Immature natural killer cell (primary cell): Measurements from ENCODE around the gene KRTCAP3. TPM values are rescaled to one million over a fixed set of nuclear protein-coding genes. Genes with fewer than 3 reads are reported as not detected.

Experiments
- DNase-seq, 3 donors: peaks; one replicate each; pipeline ENCODE4 v3.0.0; 2022; ENCODE audit warnings: mixed read lengths in 1 of 3
- H3K27ac Mint-ChIP-seq, 6 donors: one replicate each; pipeline ENCODE4 v1.8.0; 2020; ENCODE audit warnings: mixed read lengths in 6 of 6, mild to moderate bottlenecking in 5 of 6, inconsistent platforms in 4 of 6, moderate library complexity in 3 of 6
- H3K27me3 Mint-ChIP-seq, 3 donors: one replicate each; pipeline ENCODE4 v1.8.0; 2020 to 2021; ENCODE audit warnings: low read depth in 3 of 3, mild to moderate bottlenecking in 3 of 3, mixed read lengths in 3 of 3, moderate library complexity in 3 of 3, inconsistent platforms in 1 of 3
- H3K36me3 Mint-ChIP-seq, 3 donors: one replicate each; pipeline ENCODE4 v1.8.0; 2020; ENCODE audit warnings: mixed read lengths in 3 of 3, inconsistent platforms in 2 of 3, mild to moderate bottlenecking in 2 of 3
- H3K4me1 Mint-ChIP-seq, 2 donors: one replicate each; pipeline ENCODE4 v1.8.0; 2020; ENCODE audit warnings: inconsistent platforms in 2 of 2, mild to moderate bottlenecking in 2 of 2, mixed read lengths in 2 of 2, moderate library complexity in 1 of 2
- H3K4me3 Mint-ChIP-seq, 5 donors: one replicate each; pipeline ENCODE4 v1.8.0; 2020; ENCODE audit warnings: mild to moderate bottlenecking in 5 of 5, mixed read lengths in 5 of 5, inconsistent platforms in 3 of 5, moderate library complexity in 3 of 5
- H3K9me3 Mint-ChIP-seq, 6 donors: one replicate each; pipeline ENCODE4 v1.8.0; 2020; ENCODE audit warnings: mild to moderate bottlenecking in 6 of 6, mixed read lengths in 6 of 6, inconsistent platforms in 4 of 6, moderate library complexity in 3 of 6
- polyA plus RNA-seq, 3 donors: library from polyadenylated mRNA; unstranded; fragments of 300-500 nt; fragmentation: Illumina TruSeq; gene quantifications; one replicate each; pipeline ENCODE4 v1.2.3, GENCODE V29; 2021

Gene KRTCAP3
- polyA plus RNA-seq, 3 donors from 2014 or later = 0.63 TPM; not detected in 2

DNA sequence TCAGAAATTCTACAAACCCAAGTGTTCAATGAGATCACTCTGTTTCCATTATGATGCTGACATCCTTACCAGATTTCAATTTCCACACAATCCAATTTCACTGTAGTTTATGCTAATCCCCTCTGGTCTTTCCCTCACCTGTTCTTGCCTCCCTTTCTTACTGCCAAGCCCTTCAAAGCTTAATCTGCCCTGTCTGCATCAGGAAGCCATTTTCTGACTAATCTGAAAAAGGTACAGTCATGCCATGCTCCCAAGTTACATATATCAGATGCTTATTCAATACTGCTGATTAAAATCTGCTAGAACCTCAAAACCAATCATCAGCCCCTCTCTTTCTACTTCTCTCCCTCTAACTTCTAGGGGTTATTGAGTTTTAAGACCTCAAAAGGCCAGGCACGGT is 8.9 kb downstream of the KRTCAP3 start:
- H3K4me1 Mint-ChIP-seq = no peaks in the 10 kb centered on the region
- peaks cover 0 to 3% (median 2%) of the 10 kb centered on the region in 3 donors for H3K27me3 Mint-ChIP-seq
- H3K27ac Mint-ChIP-seq = no peak overlapping the region
- H3K4me3 Mint-ChIP-seq = no peak overlapping the region
- H3K36me3 Mint-ChIP-seq = peaks cover 12 to 50% (median 38%) of the 10 kb centered on the region in 3 donors
- no peaks in the 10 kb centered on the region for H3K9me3 Mint-ChIP-seq
- no peak for DNase-seq

DNA sequence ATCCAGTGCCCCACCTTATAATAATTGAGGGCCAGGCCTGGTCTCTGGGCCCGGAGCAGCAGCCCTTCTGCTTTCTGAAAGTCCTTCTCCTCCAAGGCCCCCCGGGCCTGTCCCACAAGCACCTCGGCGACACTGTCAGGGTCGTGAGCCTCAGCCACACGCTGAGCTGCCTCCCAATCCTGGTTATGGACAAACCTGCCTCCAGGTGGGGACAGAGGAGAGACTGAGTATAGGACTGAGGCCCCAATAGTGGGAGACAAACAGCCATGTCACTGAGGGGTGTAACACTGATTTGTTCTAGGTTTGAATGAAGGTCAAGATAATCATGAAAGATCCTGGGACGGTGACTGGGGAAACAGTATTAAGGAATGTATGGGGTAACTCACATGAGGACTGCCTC is 11.8 kb downstream of the KRTCAP3 start:
- Mint-ChIP-seq H3K9me3 (no peaks in the 10 kb centered on the region), H3K36me3 (peaks cover 9 to 47% (median 39%) of the 10 kb centered on the region in 3 donors), H3K27me3 (peaks cover 0 to 3% (median 0%) of the 10 kb centered on the region in 3 donors), H3K27ac (no peak overlapping the region), H3K4me3 (no peak overlapping the region), H3K4me1 (no peaks in the 10 kb centered on the region)
- DNase-seq = no peak

DNA sequence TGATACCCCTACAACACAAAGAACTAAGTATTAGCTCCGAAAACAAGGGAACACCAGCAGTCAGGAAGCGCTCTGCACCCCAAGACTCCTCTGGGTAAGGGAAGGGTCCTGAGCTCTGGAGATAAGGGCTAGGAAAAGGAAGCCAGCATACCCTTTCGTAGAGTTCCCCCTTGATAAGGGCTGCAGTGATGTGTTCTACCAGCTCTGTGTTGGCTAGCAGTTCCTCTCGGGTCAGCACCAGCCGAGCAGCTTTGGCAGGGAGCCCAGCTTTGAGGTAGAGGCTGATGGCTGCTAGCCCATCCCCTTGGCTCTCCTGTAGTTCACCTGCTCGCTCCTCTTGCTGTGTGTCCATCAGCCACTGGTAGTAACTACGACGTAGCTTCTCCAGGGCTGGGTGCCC is 18.9 kb downstream of the KRTCAP3 start:
- Mint-ChIP-seq H3K27me3 (peaks cover 0 to 1% (median 0%) of the 10 kb centered on the region in 3 donors), H3K4me1 (no peaks in the 10 kb centered on the region), H3K27ac (no peak overlapping the region), H3K4me3 (no peak overlapping the region), H3K9me3 (no peaks in the 10 kb centered on the region), H3K36me3 (peaks cover 19 to 55% (median 24%) of the 10 kb centered on the region in 3 donors)
- DNase-seq = no peak

DNA sequence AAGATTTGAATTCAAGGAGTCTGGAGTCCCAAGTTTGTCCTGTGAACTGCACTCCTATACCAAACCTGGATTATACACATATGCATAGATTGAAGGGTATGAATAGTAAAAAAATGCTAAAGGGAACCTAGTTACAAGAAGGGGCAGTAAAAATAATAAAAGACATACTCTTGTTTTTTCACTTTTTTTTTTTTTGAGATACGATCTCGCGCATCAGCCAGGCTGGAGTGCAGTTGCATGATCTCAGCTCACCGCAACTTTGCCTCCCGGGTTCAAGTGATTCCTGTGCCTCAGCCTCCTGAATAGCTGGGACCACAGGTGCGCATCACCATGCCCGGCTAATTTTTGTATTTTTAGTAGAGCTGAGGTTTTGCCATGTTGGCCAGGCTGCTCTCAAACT is 22.3 kb downstream of the KRTCAP3 start:
- Mint-ChIP-seq H3K27ac (no peak overlapping the region), H3K4me1 (no peaks in the 10 kb centered on the region), H3K27me3 (no peaks in the 10 kb centered on the region), H3K9me3 (no peaks in the 10 kb centered on the region), H3K36me3 (peaks cover 10 to 36% (median 19%) of the 10 kb centered on the region in 3 donors), H3K4me3 (no peak overlapping the region)
- DNase-seq = no peak

DNA sequence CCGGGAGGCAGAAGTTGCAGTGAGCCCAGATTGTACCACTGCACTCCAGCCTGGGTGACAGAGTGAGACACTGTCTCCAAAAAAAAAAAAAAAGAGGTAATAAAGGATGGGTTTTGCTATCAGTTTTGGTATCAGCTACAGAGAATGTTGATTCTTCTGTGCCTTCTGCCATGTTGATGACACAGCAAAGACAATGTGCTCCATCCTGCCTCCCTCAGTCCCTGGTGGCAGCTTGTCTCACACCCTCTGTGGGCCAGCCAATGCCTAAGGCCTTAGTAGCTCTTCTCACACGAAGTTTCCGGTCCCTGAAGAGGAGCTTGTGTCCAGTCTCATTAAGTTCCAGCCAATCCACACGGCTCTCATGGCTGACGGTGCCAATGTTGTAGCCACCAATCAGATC is 29.8 kb downstream of the KRTCAP3 start:
- Mint-ChIP-seq H3K27ac (no peak overlapping the region), H3K27me3 (no peaks in the 10 kb centered on the region), H3K36me3 (peaks cover 26 to 42% (median 29%) of the 10 kb centered on the region in 3 donors)

DNA sequence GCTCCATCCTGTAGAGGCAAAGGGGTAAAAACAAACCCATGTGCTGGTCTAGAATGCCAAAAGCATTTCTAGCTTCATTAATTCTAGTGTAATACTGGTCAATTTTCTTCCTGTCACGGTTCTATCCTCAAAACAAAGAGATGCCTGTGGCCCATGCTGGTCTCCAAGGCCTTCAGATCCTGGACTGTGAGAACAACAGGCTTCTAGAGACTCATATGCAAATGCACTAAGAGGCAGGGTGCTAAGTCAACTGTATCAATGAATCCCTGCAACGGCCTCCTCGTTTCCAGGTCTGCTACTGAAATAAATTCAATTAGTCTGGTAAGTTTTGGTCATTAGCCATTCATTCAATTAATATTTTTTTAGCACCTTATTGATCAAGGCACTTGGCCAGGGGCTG is 43.3 kb downstream of the KRTCAP3 start:
- H3K27ac Mint-ChIP-seq = peak overlapping the region in 4 of 6 donors; percentile 18 to 68 (median 30)
- H3K4me1 Mint-ChIP-seq = peaks cover 19 to 20% of the 10 kb centered on the region in 2 donors
- peaks cover 11 to 34% (median 12%) of the 10 kb centered on the region in 3 donors for H3K36me3 Mint-ChIP-seq
- no peak for DNase-seq
- H3K27me3 Mint-ChIP-seq = peaks cover 6 to 12% (median 12%) of the 10 kb centered on the region in 3 donors
- H3K9me3 Mint-ChIP-seq = no peaks in the 10 kb centered on the region
- H3K4me3 Mint-ChIP-seq = no peak overlapping the region

More for the DNA sequence above, 29.8 kb downstream of the KRTCAP3 start:
- H3K4me1 Mint-ChIP-seq = no peaks in the 10 kb centered on the region
- no peak overlapping the region for H3K4me3 Mint-ChIP-seq
- no peak for DNase-seq
- H3K9me3 Mint-ChIP-seq = no peaks in the 10 kb centered on the region

DNA sequence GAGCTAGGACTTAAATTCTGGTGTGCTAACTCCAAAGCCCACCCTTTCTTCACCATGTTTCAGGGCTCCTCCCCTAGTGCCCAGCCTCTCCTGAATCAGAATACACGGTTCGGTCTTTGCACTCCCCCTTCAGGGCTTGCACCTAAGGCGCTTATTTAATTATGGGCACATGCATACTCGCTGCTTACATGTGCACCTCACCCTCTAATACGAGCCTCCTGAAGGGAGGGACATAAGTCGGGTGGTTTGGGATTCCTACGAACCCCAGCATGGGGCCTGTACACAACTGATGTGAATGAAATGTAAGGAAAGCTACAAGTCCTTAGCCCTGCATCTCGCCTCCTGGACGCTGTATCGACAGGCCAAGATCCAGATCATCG is 46.9 kb downstream of the KRTCAP3 start:
- Mint-ChIP-seq H3K4me1 (peaks cover 20 to 24% of the 10 kb centered on the region in 2 donors), H3K9me3 (peaks cover 0 to 2% (median 0%) of the 10 kb centered on the region in 6 donors), H3K27me3 (peaks cover 10 to 21% (median 19%) of the 10 kb centered on the region in 3 donors), H3K27ac (peak overlapping the region; percentile 94 to 99 (median 98)), H3K36me3 (peaks cover 0 to 10% (median 0%) of the 10 kb centered on the region in 3 donors), H3K4me3 (peak overlapping the region; percentile 85 to 94 (median 92))
- DNase-seq = no peak

DNA sequence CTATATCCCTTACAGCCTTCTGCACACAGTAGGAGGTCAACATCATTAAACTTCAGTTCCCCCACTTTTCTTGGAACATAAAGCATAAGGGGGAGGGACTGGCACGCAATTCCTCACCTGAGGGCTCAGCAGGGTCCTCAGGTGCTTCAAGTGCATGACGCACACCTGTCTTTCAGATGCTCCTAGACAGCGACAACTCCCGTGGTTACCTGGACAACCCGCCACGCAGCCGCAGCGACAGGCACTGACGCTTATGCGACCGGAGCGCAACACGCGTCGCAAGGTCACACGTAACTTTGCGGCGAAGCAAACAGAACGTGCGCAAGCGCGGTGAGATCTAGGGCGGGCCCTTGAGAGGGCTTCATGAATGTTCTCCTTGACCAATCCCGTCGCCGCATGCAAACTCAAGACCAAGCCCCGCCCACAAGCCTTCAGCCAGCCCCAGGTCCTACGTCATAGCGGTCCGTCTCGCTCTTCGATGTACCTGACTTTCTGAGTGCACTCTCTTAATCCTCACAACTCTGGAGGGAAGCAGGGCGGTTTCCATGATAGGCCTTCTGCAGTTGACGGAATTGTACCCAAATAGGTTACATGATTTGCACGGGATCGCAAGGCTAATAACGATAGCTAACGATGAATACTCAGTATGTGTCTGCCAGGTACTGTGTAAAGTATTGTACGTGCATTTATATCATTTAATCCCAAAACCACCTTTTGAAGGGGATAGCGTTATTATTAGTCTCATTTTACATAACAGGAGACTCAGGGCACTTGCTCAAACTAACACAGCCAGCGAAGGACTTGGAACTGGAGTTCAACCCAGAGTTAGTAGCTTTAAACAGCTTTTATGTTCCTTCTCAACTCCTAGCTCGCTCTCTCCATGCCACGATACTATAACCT is 47.6 kb downstream of the KRTCAP3 start, which contains the start of gene IFT172:
IFT172 (minus strand) TSS at position 246 of the 900 bp plus-strand sequence; CDS start at position 156, 90 bp downstream.
- H3K27ac Mint-ChIP-seq = peak within 1 kb of the TSS; percentile 94 to 99 (median 98)
- DNase-seq = peak; percentile 98 to 99 (median 99)
- peak within 1 kb of the TSS; percentile 85 to 94 (median 92) for H3K4me3 Mint-ChIP-seq
- peaks cover 0 to 9% (median 0%) of the 10 kb centered on the region in 3 donors for H3K36me3 Mint-ChIP-seq
- H3K9me3 Mint-ChIP-seq = peaks cover 0 to 2% (median 0%) of the 10 kb centered on the region in 6 donors
- peaks cover 11 to 25% (median 21%) of the 10 kb centered on the region in 3 donors for H3K27me3 Mint-ChIP-seq
- peaks cover 20 to 26% of the 10 kb centered on the region in 2 donors for H3K4me1 Mint-ChIP-seq

DNA sequence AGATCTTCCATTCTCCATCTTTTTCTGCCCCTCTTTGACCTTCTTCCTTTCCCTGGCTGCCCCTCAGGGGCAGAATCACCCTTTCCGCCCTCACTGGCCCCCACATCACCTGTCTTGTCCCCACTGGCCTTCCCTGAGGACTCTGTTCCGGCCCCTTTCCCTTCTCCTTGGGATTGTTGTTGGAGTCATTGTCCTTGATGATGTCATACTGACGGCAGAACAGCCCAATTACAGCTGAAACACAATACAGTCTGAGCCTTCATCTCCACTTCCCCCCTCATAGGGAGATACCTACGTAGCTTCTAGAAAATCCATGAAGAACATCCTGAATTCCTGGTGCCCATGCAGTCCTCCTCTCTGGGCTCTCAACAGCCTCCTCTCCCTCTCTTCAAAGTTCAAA is 50.4 kb downstream of the KRTCAP3 start:
- DNase-seq = no peak
- H3K9me3 Mint-ChIP-seq = peaks cover 0 to 2% (median 0%) of the 10 kb centered on the region in 6 donors
- H3K36me3 Mint-ChIP-seq = no peaks in the 10 kb centered on the region
- peaks cover 31 to 33% of the 10 kb centered on the region in 2 donors for H3K4me1 Mint-ChIP-seq
- H3K4me3 Mint-ChIP-seq = peak overlapping the region in 1 of 5 donors; percentile 40
- H3K27ac Mint-ChIP-seq = peak overlapping the region in 2 of 6 donors; percentile 1 to 14
- peaks cover 21 to 34% (median 27%) of the 10 kb centered on the region in 3 donors for H3K27me3 Mint-ChIP-seq

DNA sequence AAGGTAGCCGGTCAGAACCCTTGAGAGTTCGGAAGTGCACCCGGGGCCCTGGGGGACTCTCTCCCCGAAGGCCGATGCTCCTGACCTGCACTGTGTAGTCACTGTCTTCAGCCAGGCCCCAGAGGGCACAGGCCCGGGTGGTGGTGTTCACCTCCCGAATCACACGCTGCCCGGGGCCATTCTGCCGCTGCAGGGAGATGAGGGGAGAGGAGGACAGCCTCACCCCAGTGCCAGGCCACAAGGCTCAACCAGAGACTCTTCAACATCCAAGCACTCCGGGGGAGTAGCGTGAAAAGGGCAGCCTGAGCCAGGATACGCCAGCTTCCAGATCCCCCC is 51.7 kb downstream of the KRTCAP3 start:
- H3K9me3 Mint-ChIP-seq = peaks cover 0 to 2% (median 0%) of the 10 kb centered on the region in 6 donors

More for the DNA sequence above, 51.7 kb downstream of the KRTCAP3 start:
- Mint-ChIP-seq H3K4me1 (peaks cover 25 to 28% of the 10 kb centered on the region in 2 donors), H3K4me3 (peak overlapping the region in 3 of 5 donors; percentile 41 to 54 (median 46)), H3K27ac (no peak overlapping the region), H3K36me3 (no peaks in the 10 kb centered on the region), H3K27me3 (peaks cover 25 to 40% (median 33%) of the 10 kb centered on the region in 3 donors)
- DNase-seq = no peak

Other genes with a start within 250 kb of the KRTCAP3 start
- 100 to 1,000 TPM; 264 to 391 (median 388) TPM for gene ATRAID, start 230.3 kb upstream of the KRTCAP3 start, polyA plus RNA-seq
- 10 to 100 TPM in 2 of 3 donors, 1 to 10 TPM in 1; 5.3 to 15.1 (median 11.5) TPM for gene SLC5A6, start 230.1 kb upstream of the KRTCAP3 start, polyA plus RNA-seq
- 10 to 100 TPM in 1 of 3 donors, 1 to 10 TPM in 2; 6.9 to 17.8 (median 8.5) TPM for gene CAD, start 225.0 kb upstream of the KRTCAP3 start, polyA plus RNA-seq
- gene SLC30A3, start 179.3 kb upstream of the KRTCAP3 start, polyA plus RNA-seq = not detected
- gene DNAJC5G, start 166.9 kb upstream of the KRTCAP3 start, polyA plus RNA-seq = not detected
- under 1 TPM; 0.12 to 0.49 (median 0.48) TPM for gene TRIM54, start 160.0 kb upstream of the KRTCAP3 start, polyA plus RNA-seq
- gene UCN, start 133.9 kb upstream of the KRTCAP3 start, polyA plus RNA-seq = under 1 TPM in 1 of 3 donors, not detected in 2; 0.66 TPM
- 100 to 1,000 TPM; 101 to 276 (median 130) TPM for gene MPV17, start 119.3 kb upstream of the KRTCAP3 start, polyA plus RNA-seq
- gene GTF3C2, start 85.6 kb upstream of the KRTCAP3 start, polyA plus RNA-seq = 10 to 100 TPM; 22.1 to 43.7 (median 34.7) TPM
- 10 to 100 TPM; 21.3 to 33.1 (median 24.7) TPM for gene EIF2B4, start 72.0 kb upstream of the KRTCAP3 start, polyA plus RNA-seq
- 100 to 1,000 TPM; 236 to 321 (median 261) TPM for gene SNX17, start 71.8 kb upstream of the KRTCAP3 start, polyA plus RNA-seq
- gene ZNF513, start 61.6 kb upstream of the KRTCAP3 start, polyA plus RNA-seq = 1 to 10 TPM; 2.2 to 6.3 (median 2.7) TPM
- gene PPM1G, start 32.8 kb upstream of the KRTCAP3 start, polyA plus RNA-seq = 100 to 1,000 TPM in 2 of 3 donors, 10 to 100 TPM in 1; 71.3 to 116 (median 104) TPM
- 100 to 1,000 TPM in 2 of 3 donors, 10 to 100 TPM in 1; 85.7 to 154 (median 147) TPM for gene NRBP1, start 13.8 kb upstream of the KRTCAP3 start, polyA plus RNA-seq
- gene IFT172, start 47.4 kb downstream of the KRTCAP3 start, polyA plus RNA-seq = 1 to 10 TPM in 2 of 3 donors, under 1 TPM in 1; 0.76 to 8.4 (median 3.1) TPM
- not detected for gene FNDC4, start 52.8 kb downstream of the KRTCAP3 start, polyA plus RNA-seq
- gene GCKR, start 54.5 kb downstream of the KRTCAP3 start, polyA plus RNA-seq = not detected
- 10 to 100 TPM; 17.4 to 23.4 (median 23.3) TPM for gene ZNF512, start 140.7 kb downstream of the KRTCAP3 start, polyA plus RNA-seq
- 1 to 10 TPM in 2 of 3 donors, not detected in 1; 1.1 to 2.9 TPM for gene CCDC121, start 186.6 kb downstream of the KRTCAP3 start, polyA plus RNA-seq
- gene GPN1, start 186.7 kb downstream of the KRTCAP3 start, polyA plus RNA-seq = 100 to 1,000 TPM in 1 of 3 donors, 10 to 100 TPM in 2; 89.9 to 125 (median 92.1) TPM
- 10 to 100 TPM; 16.1 to 26.5 (median 17.6) TPM for gene SUPT7L, start 221.2 kb downstream of the KRTCAP3 start, polyA plus RNA-seq
- gene SLC4A1AP, start 221.5 kb downstream of the KRTCAP3 start, polyA plus RNA-seq = 10 to 100 TPM; 23.9 to 29.6 (median 27.6) TPM